GM18520 (cell line): ENCODE data around the gene LRIG3.
A peak's percentile ranks its signal among the peaks of the same experiment; 100 is the strongest.
"Not testable (repeated sequence)": the region's sequence is repeated elsewhere in the genome, so short reads cannot be mapped to it uniquely, and the experiment has no call there.

ENCODE experiments used
- ATAC-seq: cut with Tn5 transposase; IDR thresholded peaks from one replicate; pipeline ENCODE4 v1.9.1; 2021; ENCODE audit not compliant: unreplicated experiment

The LRIG3 gene

DNA sequence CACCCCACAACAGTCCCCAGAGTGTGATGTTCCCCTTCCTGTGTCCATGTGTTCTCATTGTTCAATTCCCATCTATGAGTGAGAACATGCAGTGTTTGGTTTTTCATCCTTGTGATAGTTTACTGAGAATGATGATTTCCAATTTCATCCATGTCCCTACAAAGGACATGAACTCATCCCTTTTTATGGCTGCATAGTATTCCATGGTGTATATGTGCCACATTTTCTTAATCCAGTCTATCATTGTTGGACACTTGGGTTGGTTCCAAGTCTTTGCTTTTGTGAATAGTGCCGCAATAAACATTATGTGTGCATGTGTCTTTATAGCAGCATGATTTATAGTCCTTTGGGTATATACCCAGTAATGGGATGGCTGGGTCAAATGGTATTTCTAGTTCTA lies 17.6 kb downstream of the LRIG3 start:
- ATAC-seq, result not testable (repeated sequence)

GRCh38 chr12:58901664-58902063 lies 18.6 kb downstream of the LRIG3 start:
- ATAC-seq, result no peak

- ATAC-seq, result no peak
Observed at GRCh38 chr12:58897969-58898368, 22.3 kb downstream of the LRIG3 start.

- no peak for ATAC-seq
Observed at GRCh38 chr12:58896278-58896677, 24.0 kb downstream of the LRIG3 start.

DNA sequence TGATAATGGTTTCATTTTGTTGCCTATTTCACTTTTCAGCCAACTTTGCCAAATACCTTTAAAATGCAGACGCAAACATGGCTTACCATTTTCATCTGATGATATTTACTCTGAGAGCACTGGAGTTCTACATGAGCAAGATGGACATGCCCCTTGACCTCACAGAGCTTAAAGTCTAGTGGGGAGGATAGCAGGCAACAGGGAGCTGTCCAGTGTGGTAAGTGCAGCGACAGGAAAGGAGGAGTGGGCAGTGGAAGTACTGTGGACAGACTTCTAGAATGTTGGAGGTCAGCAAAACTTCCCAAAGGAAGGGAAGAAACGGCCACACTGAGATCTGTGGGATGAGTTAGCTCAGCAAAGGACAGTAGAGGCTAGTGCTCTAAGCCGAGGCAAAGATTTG lies 25.3 kb downstream of the LRIG3 start:
- ATAC-seq, result no peak

DNA sequence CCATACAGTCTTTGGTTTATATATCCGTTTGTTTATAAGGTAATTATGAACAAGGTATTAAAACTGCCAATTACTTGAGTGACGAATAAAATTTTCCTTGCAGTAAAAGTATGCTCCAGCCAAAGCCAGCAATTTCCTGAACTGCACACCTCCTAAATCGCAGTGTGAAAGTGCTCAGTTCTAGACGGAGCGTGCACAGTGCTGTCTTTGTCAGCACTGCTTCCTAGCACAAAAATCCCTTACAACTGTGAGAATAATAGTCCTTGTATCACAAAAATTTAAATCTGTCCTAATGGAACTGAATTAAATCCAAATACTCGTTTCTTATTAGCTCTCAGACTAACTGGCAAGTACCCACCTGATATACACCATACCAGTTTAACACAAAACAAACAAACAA lies 26.3 kb downstream of the LRIG3 start:
- no peak for ATAC-seq

DNA sequence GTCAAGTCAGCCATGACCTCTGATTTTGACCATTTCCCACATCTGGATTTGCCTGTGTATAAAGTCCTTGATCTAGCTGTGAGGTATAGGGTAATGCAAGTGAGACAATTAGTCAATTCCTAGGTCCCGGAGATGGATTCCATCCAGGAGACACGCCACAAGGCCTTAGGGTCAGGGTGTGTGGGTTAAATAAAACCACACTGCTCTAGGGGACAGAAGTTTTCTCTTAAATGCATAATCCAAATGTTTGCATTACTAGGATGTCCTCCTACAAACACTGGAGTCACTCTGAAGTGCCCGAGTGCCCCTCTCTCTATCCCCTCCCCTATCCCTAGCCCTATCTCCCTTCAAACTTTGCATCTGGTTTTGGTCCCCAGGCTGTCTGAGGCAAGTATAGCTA lies 26.8 kb downstream of the LRIG3 start:
- no peak for ATAC-seq

GRCh38 chr12:58889557-58889956 lies 30.7 kb downstream of the LRIG3 start:
- ATAC-seq, result no peak

GRCh38 chr12:58888131-58888783 lies 32.0 kb downstream of the LRIG3 start:
- no peak for ATAC-seq

- no peak for ATAC-seq
Observed at GRCh38 chr12:58887068-58887467, 33.2 kb downstream of the LRIG3 start.

- no peak for ATAC-seq
Observed at GRCh38 chr12:58886474-58886873, 33.8 kb downstream of the LRIG3 start.

DNA sequence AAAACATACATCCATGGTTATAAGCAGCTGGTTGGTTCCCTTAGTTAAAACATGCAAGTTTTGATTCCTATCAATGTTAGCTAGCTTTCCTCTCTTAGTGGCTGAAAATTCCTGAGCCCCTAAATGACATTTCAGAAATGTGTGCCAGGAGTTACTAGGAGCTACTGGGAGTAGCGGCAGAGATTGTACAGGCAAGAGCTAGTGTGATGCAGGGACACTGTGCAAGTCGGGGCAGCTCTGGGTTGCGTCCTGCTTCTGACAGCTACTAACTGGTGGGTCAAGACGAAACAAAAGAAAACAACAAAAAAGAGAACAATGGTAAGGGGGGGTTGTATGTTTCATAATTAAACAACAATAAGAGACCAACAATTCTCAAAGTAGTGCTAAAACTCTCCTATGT lies 35.4 kb downstream of the LRIG3 start:
- no peak for ATAC-seq

DNA sequence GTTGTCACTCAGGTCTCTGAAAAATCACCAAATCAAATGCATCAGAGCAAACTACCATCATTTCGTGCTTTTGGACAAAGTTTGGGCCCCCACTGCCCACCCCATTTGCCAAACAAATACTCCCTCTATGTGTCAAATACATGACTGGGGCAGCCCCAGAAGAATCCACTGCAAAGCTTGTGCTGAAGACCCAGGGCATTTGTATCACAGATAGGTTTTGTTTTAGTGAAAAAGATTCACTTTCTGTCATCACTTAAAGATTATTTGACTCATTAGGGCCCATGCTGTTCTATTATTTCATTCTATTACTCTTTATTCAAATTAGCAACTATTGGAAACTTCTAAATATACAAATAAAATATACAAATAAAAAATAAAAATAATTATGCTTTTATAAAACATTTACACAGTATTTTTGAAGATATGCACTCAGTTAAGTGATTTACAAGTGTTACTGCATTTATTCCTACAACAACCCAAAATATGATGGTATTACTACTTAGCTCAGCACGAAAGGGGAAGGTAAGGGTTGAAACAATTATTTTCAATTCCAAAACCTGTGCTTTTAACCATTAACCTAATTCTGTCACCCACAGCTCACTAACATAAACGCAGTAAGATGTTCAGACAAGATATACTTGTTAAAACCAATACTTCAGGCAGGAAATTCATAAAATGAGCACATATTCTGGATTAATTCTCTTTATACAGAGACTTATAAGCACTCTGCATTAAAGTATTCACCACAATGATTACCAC lies 36.5 kb downstream of the LRIG3 start:
- ATAC-seq, result peak; percentile 62

DNA sequence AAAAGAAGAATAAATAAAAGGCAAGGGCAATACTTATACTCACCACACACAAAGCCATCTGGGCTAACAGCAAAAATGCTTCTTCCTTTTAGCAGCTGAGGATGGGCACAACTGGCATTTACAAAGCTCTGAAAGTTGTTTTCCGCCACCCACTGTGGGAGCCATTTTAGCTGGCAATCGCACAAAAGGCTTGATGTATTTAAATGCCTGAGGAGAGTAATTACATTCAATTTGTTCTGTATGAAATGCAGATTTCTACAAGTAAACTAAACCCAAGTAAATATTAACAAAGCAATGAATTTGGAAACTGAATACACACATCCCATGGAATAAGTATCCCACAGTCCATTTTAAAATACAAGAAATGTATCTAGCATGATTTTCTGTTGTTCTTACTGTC lies 37.5 kb downstream of the LRIG3 start:
- ATAC-seq, result no peak

DNA sequence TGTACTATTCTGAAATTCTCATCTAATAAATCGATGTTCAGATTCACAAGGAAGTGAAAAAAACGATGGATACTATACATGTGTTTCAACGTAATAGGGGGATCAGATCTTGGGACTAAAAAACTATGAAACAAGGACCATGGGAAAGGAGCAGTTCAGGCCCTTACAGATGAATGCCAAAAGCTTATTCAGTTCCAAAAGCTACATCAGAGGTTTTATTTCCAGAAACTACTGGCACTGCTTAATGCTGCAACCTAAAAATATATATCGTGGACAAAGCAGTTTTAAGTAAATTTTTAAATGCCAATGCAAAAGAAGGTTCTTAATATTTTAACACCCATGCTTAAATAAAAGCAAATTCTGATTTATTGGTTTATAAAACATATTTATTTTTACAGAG lies 38.5 kb downstream of the LRIG3 start:
- ATAC-seq, result no peak

DNA sequence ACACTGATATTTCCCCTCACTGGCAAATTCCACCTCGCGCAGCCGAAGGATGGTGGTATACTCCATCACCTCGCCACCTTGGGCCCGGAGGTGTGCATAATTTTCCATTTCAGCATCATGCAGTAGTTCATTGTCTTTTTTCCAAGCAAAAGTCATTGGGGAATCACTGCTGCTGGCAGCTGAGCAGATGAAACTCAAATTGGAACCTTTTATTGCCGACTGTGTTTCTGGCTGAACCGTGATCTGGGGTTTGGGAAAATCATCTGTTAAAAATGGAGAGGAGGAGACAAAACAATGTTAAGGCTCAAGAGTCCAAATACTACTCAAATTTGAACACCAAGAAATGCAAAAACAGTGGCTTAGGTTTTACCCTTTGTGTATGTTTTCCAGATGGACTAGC lies 39.7 kb downstream of the LRIG3 start:
- ATAC-seq, result no peak

DNA sequence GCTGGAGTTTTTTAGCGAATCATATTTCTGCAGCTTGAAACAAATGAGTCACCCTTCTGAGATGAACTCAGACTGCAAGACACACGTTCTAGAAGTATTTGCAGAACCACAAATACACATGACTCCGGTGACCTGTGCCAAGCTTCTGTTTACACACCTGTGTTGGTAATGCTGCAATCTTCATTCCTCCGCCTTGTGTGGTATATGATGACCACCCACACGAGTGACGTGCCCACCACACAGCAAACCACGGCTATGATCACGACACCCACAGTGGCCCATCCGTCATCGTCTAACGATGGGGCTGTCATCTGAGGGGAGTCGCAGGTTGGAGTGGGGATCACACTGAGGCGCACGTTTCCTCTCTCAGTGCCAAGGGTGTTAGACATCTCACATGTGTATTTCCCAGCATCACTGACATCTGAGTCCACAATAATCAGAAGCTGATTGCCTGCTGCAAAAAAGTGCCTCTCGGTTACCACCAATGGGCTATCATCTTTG lies 43.0 kb downstream of the LRIG3 start:
- ATAC-seq, result no peak

DNA sequence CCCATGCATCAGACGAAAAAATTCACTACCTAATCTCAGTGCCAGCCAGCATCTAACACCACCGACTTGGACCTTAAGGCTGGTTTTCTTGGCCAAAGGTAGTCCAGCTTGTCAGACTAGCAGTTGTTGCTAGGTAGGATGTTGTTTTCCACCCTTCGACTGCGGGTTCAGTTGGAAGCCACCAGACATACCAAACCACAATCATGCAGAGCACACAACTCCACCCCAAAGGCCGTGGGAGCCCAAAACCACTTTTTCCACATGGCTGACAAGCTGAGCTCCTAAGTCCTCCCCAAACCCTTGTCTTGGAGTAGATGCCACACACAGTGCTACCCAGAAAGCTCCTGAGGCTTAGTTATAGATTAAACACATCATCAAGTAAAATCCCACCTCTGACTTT lies 46.8 kb downstream of the LRIG3 start:
- no peak for ATAC-seq

DNA sequence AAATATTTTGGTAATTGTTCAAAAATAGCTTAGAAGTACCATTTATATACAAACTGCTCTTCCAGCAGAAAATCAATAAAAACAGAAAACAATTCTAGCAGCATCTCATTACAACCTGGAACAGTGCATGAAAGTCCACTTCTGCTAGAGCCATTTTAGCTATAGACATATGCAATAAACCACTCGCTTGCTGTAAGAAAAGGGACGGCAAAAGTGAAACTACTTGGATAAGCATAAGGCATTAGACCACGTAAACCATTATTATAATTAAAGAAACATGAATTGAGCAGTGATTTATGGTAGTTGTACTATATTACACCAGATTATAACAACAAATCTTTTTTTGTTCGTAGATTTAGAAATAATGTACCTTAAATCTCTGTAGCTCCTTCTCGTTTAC lies 48.7 kb downstream of the LRIG3 start:
- ATAC-seq, result no peak

- ATAC-seq, result no peak
Observed at GRCh38 chr12:58870595-58870994, 49.7 kb downstream of the LRIG3 start.

DNA sequence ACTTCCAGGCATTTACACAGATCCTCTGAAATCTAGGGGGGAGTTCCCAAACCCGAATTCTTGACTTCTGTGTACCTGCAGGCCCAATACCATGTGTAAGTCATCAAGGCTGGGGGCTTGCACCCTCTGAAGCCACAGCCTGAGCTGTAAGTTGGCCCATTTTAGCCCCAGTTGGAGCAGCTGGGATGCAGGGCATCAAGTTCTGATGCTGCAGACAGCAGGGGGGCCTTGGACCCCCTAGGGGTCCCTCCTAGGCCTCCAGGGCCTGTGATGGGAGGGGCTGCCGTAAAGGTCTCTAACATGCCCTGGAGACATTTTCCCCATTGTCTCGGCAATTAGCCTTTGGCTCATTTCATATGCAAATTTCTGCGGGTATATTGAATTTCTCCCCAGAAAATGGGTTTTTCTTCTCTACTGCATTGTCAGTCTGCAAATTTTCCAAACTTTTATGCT lies 59.5 kb downstream of the LRIG3 start:
- ATAC-seq, result no peak

DNA sequence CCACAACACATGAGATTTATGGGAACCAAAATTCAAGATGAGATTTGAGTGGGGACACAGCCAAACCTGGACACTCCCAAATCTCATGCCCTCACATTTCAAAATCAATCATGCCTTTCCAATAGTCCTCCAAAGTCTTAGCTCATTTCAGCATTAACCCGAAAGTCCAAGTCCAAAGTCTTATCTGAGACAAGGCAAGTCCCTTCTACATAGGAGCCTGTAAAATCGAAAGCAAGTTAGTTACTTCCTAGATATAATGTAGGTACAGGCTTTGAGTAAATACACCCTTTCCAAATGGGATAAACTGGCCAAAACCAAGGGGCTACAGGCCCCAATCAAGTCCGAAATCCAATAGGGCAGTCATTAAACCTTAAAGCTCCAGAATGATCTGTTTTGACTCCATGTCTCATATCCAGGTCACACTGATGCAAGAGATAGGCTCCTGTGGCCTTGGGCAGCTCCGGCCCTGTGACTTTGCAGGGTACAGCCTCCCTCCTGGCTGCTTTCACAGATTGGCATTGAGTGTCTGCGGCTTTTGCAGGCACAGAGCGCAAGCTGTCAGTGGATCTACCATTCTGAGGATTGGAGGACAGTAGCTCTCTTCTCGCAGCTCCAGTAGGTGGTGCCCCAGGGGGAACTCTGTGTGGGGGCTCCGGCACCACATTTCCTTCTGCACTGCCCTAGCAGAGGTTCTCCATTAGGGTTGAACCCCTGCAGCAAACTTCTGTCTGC lies 60.1 kb downstream of the LRIG3 start:
- ATAC-seq, result no peak
